ENCODE results near the gene H6PD. TPM values are rescaled to one million over a fixed set of nuclear protein-coding genes. Genes with fewer than 3 reads are reported as not detected.
A peak's percentile ranks its signal among the peaks of the same experiment; 100 is the strongest.

Gene H6PD
- 70.7 TPM for total RNA-seq

DNA sequence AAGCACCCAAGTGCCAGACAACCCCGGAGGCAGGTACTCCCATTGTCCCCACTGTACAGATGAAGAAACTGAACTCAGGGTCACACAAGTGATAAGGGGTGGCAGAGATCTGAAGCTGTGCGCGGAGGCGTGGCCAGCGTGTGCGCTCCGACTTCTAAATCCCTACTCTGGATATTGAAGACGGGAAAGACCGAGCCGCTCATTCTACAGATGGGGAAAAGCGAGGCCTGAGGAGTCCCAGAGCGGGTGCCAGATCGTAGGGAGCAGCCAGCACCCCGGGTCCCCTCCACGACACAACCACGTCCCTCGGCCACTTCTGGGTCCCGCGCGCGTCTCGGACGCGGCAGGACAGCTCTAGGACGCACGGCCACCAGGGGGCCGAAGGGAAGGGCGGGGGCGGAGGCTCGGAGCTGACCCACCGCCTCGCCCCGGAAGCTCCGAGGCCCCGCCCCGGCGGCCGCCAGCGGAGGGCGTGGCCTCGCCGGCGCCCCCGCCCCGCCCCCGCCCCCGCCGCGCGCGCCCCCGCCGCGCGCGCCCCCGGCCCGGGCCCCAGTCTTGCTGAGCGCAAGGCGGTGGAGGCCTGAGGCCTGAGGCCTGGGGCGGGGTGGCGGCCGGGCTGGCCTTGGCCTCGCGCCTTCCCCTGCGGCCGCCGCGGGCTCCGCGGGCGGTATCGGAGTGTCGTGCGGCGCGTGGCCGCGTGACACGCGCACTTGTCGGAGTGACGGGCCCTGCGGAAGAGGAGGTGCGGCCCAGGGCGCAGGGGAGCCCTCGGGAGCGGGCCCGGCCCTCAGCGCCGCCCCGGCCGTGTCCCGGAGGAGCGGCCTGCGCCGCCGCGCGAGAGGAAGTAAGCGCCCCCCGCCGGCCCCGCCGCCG, at the start of gene H6PD:
Gene H6PD (plus strand): TSS at position 552 of the 873 bp plus-strand sequence. CDS start 10,161 bp downstream, outside the sequence.
- DNase-seq (ENCODE audit: low spot score) = peak; percentile 84

DNA sequence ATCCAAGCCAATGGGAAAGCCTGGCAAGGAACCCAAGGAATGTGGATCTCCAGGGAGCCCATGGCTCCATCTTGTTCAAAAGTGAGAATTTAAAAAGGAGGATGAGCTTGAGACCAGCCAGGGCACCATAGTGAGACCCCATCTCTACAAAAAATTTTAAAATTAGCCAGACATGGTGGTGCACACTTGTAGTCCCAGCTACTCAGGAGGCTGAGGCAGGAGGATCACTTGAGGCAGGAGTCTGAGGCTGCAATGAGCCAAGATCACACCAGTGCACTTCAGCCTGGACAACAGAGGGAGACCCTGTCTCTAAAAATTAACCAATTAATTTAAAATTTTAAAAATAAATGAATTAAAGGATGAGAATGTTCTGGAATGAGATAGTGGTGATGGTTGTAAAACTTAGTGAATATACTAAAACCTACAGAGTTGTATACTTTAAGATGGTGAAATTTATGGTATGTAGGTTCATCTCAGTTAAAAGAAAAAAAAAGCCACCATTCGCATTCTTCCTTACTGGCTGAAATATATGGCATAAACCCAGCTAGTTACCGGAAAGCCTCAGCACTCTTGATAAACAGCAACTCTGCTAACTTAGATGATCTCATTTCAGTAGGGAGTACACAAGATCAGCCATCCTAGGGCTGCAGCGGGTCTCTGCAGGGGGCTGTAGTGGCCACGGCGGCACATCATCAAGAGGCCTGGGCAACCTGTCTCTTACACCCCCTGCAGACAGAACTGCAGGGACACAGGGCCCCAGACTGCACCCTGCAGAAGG, 48.3 kb upstream of the H6PD start:
- DNase-seq (ENCODE audit: low spot score) = no peak

GRCh38 chr1:9187004-9187403, 47.6 kb upstream of the H6PD start:
- DNase-seq (ENCODE audit: low spot score) = no peak

GRCh38 chr1:9190234-9190633, 44.3 kb upstream of the H6PD start:
- no peak for DNase-seq (ENCODE audit: low spot score)

- DNase-seq (ENCODE audit: low spot score) = no peak
These were observed 43.3 kb upstream of the H6PD start for GRCh38 chr1:9191231-9191630.

- no peak for DNase-seq (ENCODE audit: low spot score)
These were observed 41.9 kb upstream of the H6PD start for GRCh38 chr1:9192578-9193232.

DNA sequence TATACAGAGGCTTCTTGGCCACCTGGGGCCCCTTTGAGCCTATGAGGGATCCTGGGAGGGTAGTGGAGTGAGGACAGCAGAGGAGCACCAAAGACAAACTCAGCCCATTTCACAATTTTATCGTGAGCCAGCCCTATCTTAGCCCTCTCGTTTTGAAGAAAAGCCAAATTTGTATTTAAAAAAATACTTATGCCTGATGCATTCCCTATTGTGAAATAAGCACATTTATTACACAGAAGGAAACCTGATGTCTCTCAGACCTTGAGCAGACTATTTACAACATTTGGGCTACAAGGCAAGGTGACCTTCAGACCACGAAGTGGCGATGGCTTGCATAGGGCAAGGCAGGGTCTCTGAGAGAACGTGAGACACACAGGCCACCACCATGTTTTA, 41.3 kb upstream of the H6PD start:
- no peak for DNase-seq (ENCODE audit: low spot score)

DNA sequence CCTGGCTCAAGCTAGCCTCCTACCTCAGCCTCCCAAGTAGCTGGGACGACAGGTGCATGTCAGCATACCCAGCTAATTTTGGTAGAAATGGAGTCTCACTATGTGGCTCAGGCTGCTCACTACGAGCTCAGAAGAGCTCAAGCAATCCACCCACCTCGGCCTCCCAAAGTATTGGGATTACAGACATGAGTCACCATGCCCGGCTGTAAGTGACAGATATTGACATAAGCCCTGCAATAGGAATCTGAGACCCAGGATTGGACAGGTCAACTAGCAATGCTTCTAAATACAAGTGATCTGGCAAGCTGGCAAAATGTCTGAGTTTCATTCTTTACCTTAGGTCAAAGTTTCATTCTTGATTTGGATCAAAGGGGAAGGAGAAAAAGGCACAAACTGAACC, 40.5 kb upstream of the H6PD start:
- DNase-seq (ENCODE audit: low spot score) = no peak

GRCh38 chr1:9195651-9196050, 38.9 kb upstream of the H6PD start:
- DNase-seq (ENCODE audit: low spot score) = no peak

GRCh38 chr1:9196129-9197040, 38.2 kb upstream of the H6PD start:
- peak; percentile 71 for DNase-seq (ENCODE audit: low spot score)

- no peak for DNase-seq (ENCODE audit: low spot score)
These were observed 37.1 kb upstream of the H6PD start for GRCh38 chr1:9197186-9198099.

DNA sequence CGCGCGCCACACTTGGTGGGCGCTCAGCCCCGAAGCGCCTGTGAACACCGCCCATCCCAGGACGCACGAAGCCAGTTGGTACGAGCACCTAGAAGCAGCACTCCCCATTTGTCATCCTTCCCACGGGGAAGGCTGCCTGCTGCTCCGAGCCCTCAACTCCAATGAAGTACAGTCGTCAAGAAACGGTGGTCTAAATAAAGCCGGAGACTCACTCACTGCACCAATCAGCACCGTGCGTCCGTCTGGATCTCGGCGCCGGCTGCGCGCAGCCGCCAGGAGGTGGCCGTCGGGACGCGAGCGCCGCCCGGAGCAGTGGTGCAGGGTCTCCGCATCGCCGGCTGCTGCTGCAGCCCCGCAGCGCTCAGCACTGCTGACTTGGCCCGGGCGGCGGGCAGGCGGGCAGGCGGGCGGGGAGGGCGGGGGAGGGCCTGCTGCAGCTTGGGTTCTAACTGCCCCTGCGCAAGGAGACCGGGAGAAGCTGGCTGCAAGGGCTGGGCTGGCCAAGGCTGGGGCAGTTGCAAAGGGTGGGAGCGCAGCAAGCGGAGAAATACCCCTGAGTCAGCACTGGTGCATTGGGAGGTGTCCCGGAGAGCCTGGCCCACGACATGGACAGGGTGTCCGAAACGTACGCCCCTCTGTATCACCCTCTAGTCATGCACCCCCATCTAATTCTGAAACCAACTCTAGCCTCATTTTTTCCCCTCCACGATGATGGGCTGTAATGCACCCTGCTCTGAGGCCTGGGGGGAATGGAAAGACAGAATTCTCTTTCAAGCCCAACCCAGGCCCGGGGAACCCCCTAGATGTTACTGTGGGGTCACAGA, 35.8 kb upstream of the H6PD start:
- no peak for DNase-seq (ENCODE audit: low spot score)

- DNase-seq (ENCODE audit: low spot score) = no peak
These were observed 34.1 kb upstream of the H6PD start for GRCh38 chr1:9200441-9200840.

DNA sequence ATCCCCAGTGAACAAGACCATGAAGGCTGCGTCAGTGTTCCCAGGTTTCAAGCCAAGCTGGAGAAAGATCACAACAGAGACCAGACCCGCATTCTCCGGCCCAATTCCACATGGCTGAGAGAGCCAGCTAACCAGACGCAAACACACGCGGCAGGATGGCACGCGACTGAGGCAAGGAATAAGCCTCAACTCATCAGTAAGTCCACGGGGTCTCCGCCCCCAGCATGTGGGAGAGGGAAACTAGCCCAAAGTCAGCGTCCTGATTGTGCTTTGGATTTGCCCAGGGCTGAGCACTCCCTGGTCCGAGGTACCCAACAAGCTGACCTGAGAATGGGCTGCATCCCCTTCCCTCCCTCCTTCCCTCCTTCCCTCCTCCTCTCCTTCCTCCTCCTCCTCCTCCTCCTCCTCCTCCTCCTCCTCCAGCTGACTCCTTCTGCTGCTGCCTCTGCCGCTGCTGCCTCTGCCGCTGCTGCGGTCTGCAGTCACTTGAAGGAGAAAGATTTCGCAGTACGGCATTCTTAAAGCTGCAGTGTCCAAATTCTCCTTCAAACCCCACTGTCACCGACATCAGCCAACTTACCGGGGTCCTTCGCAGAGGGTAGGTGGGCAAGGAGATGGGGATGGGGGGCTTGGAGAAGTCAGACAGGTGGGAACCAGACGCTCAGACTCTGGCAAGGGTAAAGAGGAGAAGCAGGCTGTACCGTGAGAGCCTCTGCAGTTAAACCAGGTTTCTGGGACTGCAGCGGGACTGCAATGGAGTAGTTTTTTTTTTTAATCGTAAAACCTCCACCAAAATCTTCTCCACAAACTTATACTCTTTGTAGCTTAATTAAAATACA, 33.0 kb upstream of the H6PD start:
- DNase-seq (ENCODE audit: low spot score) = peak; percentile 55

GRCh38 chr1:9202240-9202870, 32.2 kb upstream of the H6PD start:
- no peak for DNase-seq (ENCODE audit: low spot score)

GRCh38 chr1:9203511-9203982, 31.0 kb upstream of the H6PD start:
- DNase-seq (ENCODE audit: low spot score) = no peak

GRCh38 chr1:9204156-9204720, 30.3 kb upstream of the H6PD start:
- DNase-seq (ENCODE audit: low spot score) = no peak

Measured in ureter (tissue), 1 donor.